ENCODE data around the gene FAM107B.

The FAM107B gene

GRCh38 chr10:14776546-14776945 is 1.8 kb upstream of the FAM107B start:
- DNase-seq (ENCODE audit: low spot score) = no peak

- DNase-seq (ENCODE audit: low spot score) = no peak
Measured at GRCh38 chr10:14775656-14776055, 959 bp upstream of the FAM107B start.

- DNase-seq (ENCODE audit: low spot score) = peak; percentile 42
Measured at GRCh38 chr10:14774214-14774580, 500 bp downstream of the FAM107B start.

GRCh38 chr10:14773551-14774213 is 1.0 kb downstream of the FAM107B start:
- DNase-seq (ENCODE audit: low spot score) = no peak

- no peak for DNase-seq (ENCODE audit: low spot score)
Measured at GRCh38 chr10:14772399-14772798, 2.3 kb downstream of the FAM107B start.

- no peak for DNase-seq (ENCODE audit: low spot score)
Measured at GRCh38 chr10:14770927-14771326, 3.8 kb downstream of the FAM107B start.

- DNase-seq (ENCODE audit: low spot score) = no peak
Measured at GRCh38 chr10:14761372-14761771, 13.3 kb downstream of the FAM107B start.

GRCh38 chr10:14758994-14759664 is 15.6 kb downstream of the FAM107B start:
- peak; percentile 30 for DNase-seq (ENCODE audit: low spot score)

GRCh38 chr10:14758451-14758850 is 16.2 kb downstream of the FAM107B start:
- DNase-seq (ENCODE audit: low spot score) = no peak

GRCh38 chr10:14757986-14758385 is 16.7 kb downstream of the FAM107B start:
- no peak for DNase-seq (ENCODE audit: low spot score)

GRCh38 chr10:14757394-14757793 is 17.3 kb downstream of the FAM107B start:
- DNase-seq (ENCODE audit: low spot score) = no peak

- no peak for DNase-seq (ENCODE audit: low spot score)
Measured at GRCh38 chr10:14753441-14753840, 21.3 kb downstream of the FAM107B start.

GRCh38 chr10:14751921-14752320 is 22.8 kb downstream of the FAM107B start:
- DNase-seq (ENCODE audit: low spot score) = no peak

GRCh38 chr10:14751014-14751896 is 23.4 kb downstream of the FAM107B start:
- no peak for DNase-seq (ENCODE audit: low spot score)

GRCh38 chr10:14749070-14749809 is 25.5 kb downstream of the FAM107B start:
- DNase-seq (ENCODE audit: low spot score) = no peak

GRCh38 chr10:14748441-14748840 is 26.3 kb downstream of the FAM107B start:
- DNase-seq (ENCODE audit: low spot score) = no peak

GRCh38 chr10:14742815-14743214 is 31.9 kb downstream of the FAM107B start:
- DNase-seq (ENCODE audit: low spot score) = no peak

- DNase-seq (ENCODE audit: low spot score) = no peak
Measured at GRCh38 chr10:14742382-14742781, 32.3 kb downstream of the FAM107B start.

GRCh38 chr10:14740684-14741247 is 33.9 kb downstream of the FAM107B start:
- DNase-seq (ENCODE audit: low spot score) = no peak

- DNase-seq (ENCODE audit: low spot score) = no peak
Measured at GRCh38 chr10:14737808-14738545, 36.7 kb downstream of the FAM107B start.

- DNase-seq (ENCODE audit: low spot score) = peak; percentile 64
Measured at GRCh38 chr10:14736600-14737081, 38.1 kb downstream of the FAM107B start.
